MM.1S (cell line): ENCODE measurements around the gene KRT80.

Source experiments
- DNase-seq: peaks from one replicate; pipeline ENCODE4 v3.0.0-alpha.2; 2015
- H2AFZ ChIP-seq: fragments of 300-600 bp; sonication (generic); 2 replicates; pipeline ENCODE4 v1.6.0; 2016; ENCODE audit warnings: antibody characterized with exemption, low read length
- H3F3A ChIP-seq: fragments of 300-600 bp; sonication (generic); 2 replicates; pipeline ENCODE4 v1.6.1; 2016; ENCODE audit warnings: mild to moderate bottlenecking, antibody characterized with exemption, low read length, moderate library complexity, mixed read lengths; ENCODE audit not compliant: insufficient read depth
- H3K27ac ChIP-seq: fragments of 300-600 bp; sonication (generic); 2 replicates; pipeline ENCODE4 v1.5.1; 2016; ENCODE audit warnings: mild to moderate bottlenecking, low read length
- H3K27me3 ChIP-seq: fragments of 300-600 bp; sonication (generic); replicated peaks from 2 replicates; pipeline ENCODE4 v1.6.0; 2016; ENCODE audit warnings: low read length; ENCODE audit not compliant: insufficient read depth
- H3K36me3 ChIP-seq: fragments of 300-600 bp; sonication (generic); replicated peaks from 2 replicates; pipeline ENCODE4 v1.6.1; 2016; ENCODE audit warnings: mild to moderate bottlenecking, low read length, mixed read lengths; ENCODE audit not compliant: insufficient read depth
- H3K4me1 ChIP-seq: fragments of 300-600 bp; sonication (generic); 2 replicates; pipeline ENCODE4 v1.6.1; 2016; ENCODE audit warnings: low read length, mixed read lengths
- H3K4me2 ChIP-seq: fragments of 300-600 bp; sonication (generic); 2 replicates; pipeline ENCODE4 v1.6.0; 2016; ENCODE audit warnings: low read depth, low read length
- H3K4me3 ChIP-seq: fragments of 300-600 bp; sonication (generic); 2 replicates; pipeline ENCODE4 v1.5.1; 2016; ENCODE audit warnings: low read length, mixed read lengths
- H3K79me2 ChIP-seq: fragments of 300-600 bp; sonication (generic); 2 replicates; pipeline ENCODE4 v1.6.1; 2016; ENCODE audit warnings: mixed run types, low read length, mixed read lengths
- H3K9ac ChIP-seq: fragments of 300-600 bp; sonication (generic); 2 replicates; pipeline ENCODE4 v1.6.1; 2016; ENCODE audit warnings: low read length, mixed read lengths
- H3K9me2 ChIP-seq: fragments of 300-600 bp; sonication (generic); replicated peaks from 2 replicates; pipeline ENCODE4 v1.6.1; 2016; ENCODE audit warnings: mild to moderate bottlenecking, low read length, mixed read lengths; ENCODE audit not compliant: insufficient read depth
- H3K9me3 ChIP-seq: fragments of 300-600 bp; sonication (generic); replicated peaks from 2 replicates; pipeline ENCODE4 v1.6.1; 2016; ENCODE audit warnings: mild to moderate bottlenecking, low read length, mixed read lengths; ENCODE audit not compliant: insufficient read depth
- H4K20me1 ChIP-seq: fragments of 300-600 bp; sonication (generic); 2 replicates; pipeline ENCODE4 v1.6.1; 2016; ENCODE audit warnings: mild to moderate bottlenecking, low read length, moderate library complexity, mixed read lengths; ENCODE audit not compliant: insufficient read depth
- CTCF ChIP-seq: fragments of 300-600 bp; sonication (generic); IDR thresholded peaks from 2 replicates; pipeline ENCODE4 v1.5.1; 2016; ENCODE audit warnings: antibody characterized with exemption, low read length, mixed read lengths
- EZH2 ChIP-seq: fragments of 300-600 bp; sonication (generic); optimal IDR thresholded peaks from 2 replicates; pipeline ENCODE3; 2017; ENCODE audit warnings: low read depth, mild to moderate bottlenecking, antibody characterized with exemption, low read length, mixed read lengths
- EZH2phosphoT487 ChIP-seq: fragments of 300-600 bp; sonication (generic); IDR thresholded peaks from 2 replicates; pipeline ENCODE4 v1.6.1; 2018; ENCODE audit warnings: antibody characterized with exemption, low read length

Gene KRT80

GRCh38 chr12:52126605-52127578 is 64.9 kb downstream of the KRT80 start:
- Histone ChIP-seq H3K9me2 (no peaks in the 10 kb centered on the region), H3K9me3 (no peaks in the 10 kb centered on the region), H3K27me3 (peaks cover 63% of the 10 kb centered on the region), H2AFZ (no peak overlapping the region), H3K36me3 (no peaks in the 10 kb centered on the region), H4K20me1 (no peaks in the 10 kb centered on the region), H3K27ac (no peak overlapping the region), H3K79me2 (no peaks in the 10 kb centered on the region), H3F3A (no peaks in the 10 kb centered on the region), H3K4me1 (no peaks in the 10 kb centered on the region), H3K9ac (no peak overlapping the region), H3K4me3 (no peak overlapping the region), H3K4me2 (no peak overlapping the region)
- no peak for TF ChIP-seq EZH2
- TF ChIP-seq EZH2phosphoT487 = no peak
- no peak for TF ChIP-seq CTCF
- DNase-seq = no peak

- Histone ChIP-seq H3K9ac (no peak overlapping the region), H3F3A (no peaks in the 10 kb centered on the region), H3K79me2 (no peaks in the 10 kb centered on the region), H3K4me2 (no peak overlapping the region), H3K27me3 (peaks cover 65% of the 10 kb centered on the region), H4K20me1 (no peaks in the 10 kb centered on the region), H3K9me3 (no peaks in the 10 kb centered on the region), H3K9me2 (no peaks in the 10 kb centered on the region), H3K27ac (no peak overlapping the region), H3K4me3 (no peak overlapping the region), H3K36me3 (no peaks in the 10 kb centered on the region), H2AFZ (no peak overlapping the region), H3K4me1 (0 out of 2 replicates have a peak, but pooled peaks cover 6% of the 10 kb centered on the region)
- no peak for TF ChIP-seq CTCF
- no peak for TF ChIP-seq EZH2phosphoT487
- TF ChIP-seq EZH2 = no peak
- DNase-seq = no peak
Measured at GRCh38 chr12:52126050-52126604, 65.7 kb downstream of the KRT80 start.

DNA sequence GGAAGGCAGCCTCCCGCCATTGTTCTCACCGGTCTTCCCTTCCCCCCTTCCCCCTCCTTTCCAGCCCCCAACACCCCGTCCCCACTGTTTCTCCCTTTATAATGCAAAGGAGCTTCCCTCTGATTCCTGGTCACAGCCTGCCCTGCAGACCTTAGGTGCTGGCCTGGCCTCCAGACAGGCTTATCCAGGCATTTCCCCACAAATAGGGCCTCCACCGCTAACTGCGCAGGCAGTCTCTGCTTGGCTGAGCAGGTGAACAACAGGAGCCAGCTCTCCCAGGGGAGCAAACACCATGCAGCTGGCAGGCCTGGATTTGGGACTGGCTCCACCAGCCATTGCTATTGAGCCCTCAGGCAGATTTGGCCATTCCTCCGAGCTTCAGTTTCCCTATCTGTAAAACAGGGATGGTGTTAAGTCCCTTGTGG is 66.3 kb downstream of the KRT80 start:
- Histone ChIP-seq H3K4me3 (no peak overlapping the region), H3K79me2 (no peaks in the 10 kb centered on the region), H3K4me1 (0 out of 2 replicates have a peak, but pooled peaks cover 7% of the 10 kb centered on the region), H3K27me3 (peaks cover 72% of the 10 kb centered on the region), H3K4me2 (no peak overlapping the region), H3F3A (no peaks in the 10 kb centered on the region), H3K36me3 (no peaks in the 10 kb centered on the region), H3K27ac (no peak overlapping the region), H2AFZ (no peak overlapping the region), H4K20me1 (no peaks in the 10 kb centered on the region), H3K9me2 (no peaks in the 10 kb centered on the region), H3K9me3 (no peaks in the 10 kb centered on the region), H3K9ac (no peak overlapping the region)
- no peak for DNase-seq
- TF ChIP-seq CTCF (no peak), EZH2 (no peak), EZH2phosphoT487 (no peak)
